Smooth muscle cell of the brain vasculature (primary cell): Measurements from ENCODE around the gene GLI2.

Experiments
- DNase-seq: peaks from one replicate; pipeline ENCODE4 v3.0.0-alpha.2; 2012; ENCODE audit warnings: low read depth, low spot score

Gene GLI2

GRCh38 chr2:120737340-120738101 is 1.9 kb downstream of the GLI2 start:
- DNase-seq, result no peak

- no peak for DNase-seq
Measured at GRCh38 chr2:120738117-120738516, 2.4 kb downstream of the GLI2 start.

- DNase-seq, result no peak
Measured at GRCh38 chr2:120738786-120739437, 3.2 kb downstream of the GLI2 start.

GRCh38 chr2:120739438-120740090 is 3.9 kb downstream of the GLI2 start:
- DNase-seq, result no peak

- no peak for DNase-seq
Measured at GRCh38 chr2:120740375-120740764, 4.7 kb downstream of the GLI2 start.

GRCh38 chr2:120740765-120741524 is 5.3 kb downstream of the GLI2 start:
- no peak for DNase-seq

- no peak for DNase-seq
Measured at GRCh38 chr2:120741571-120742561, 6.2 kb downstream of the GLI2 start.

- DNase-seq, result no peak
Measured at GRCh38 chr2:120743657-120744056, 8.0 kb downstream of the GLI2 start.

- DNase-seq, result no peak
Measured at GRCh38 chr2:120744817-120745216, 9.1 kb downstream of the GLI2 start.

GRCh38 chr2:120745420-120746111 is 9.9 kb downstream of the GLI2 start:
- DNase-seq, result no peak

GRCh38 chr2:120746144-120746543 is 10.5 kb downstream of the GLI2 start:
- no peak for DNase-seq

GRCh38 chr2:120747281-120747680 is 11.6 kb downstream of the GLI2 start:
- no peak for DNase-seq

- no peak for DNase-seq
Measured at GRCh38 chr2:120747706-120748105, 12.0 kb downstream of the GLI2 start.

- DNase-seq, result no peak
Measured at GRCh38 chr2:120748310-120748709, 12.6 kb downstream of the GLI2 start.

- DNase-seq, result no peak
Measured at GRCh38 chr2:120748741-120749140, 13.1 kb downstream of the GLI2 start.

- no peak for DNase-seq
Measured at GRCh38 chr2:120749506-120750431, 14.1 kb downstream of the GLI2 start.

- DNase-seq, result no peak
Measured at GRCh38 chr2:120750488-120751210, 15.0 kb downstream of the GLI2 start.

GRCh38 chr2:120751553-120751952 is 15.9 kb downstream of the GLI2 start:
- DNase-seq, result no peak
